GM12801 (cell line): ENCODE data around the gene JMY.

Source experiments
- CTCF ChIP-seq: IDR thresholded peaks from one replicate; pipeline ENCODE4 v1.5.1; 2011; ENCODE audit warnings: control low read depth; ENCODE audit not compliant: insufficient read length; ENCODE audit errors: extremely low read depth

Gene JMY

DNA sequence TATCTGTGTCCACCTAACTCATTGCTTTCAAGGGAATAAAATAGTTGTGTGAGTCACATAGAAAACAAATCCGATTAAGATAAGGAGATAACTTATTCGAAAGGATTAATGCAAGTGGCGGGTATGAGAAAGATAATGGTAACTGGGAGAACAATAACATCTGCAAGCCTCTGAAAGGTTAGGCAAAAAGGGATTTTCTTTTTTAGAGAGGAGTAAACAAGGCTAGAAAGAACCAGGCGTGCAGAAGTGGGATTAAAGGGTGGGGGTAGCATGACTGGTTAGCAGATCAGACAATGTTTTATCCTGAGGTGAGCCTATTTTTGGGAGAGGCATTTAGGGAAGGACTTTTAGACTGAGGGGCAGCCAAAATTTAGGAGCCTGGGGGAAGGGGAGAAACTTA, 34.7 kb upstream of the JMY start:
- TF ChIP-seq CTCF, result no peak

- TF ChIP-seq CTCF, result no peak
Observed at GRCh38 chr5:79202076-79202475, 33.9 kb upstream of the JMY start.

- TF ChIP-seq CTCF, result no peak
Observed at GRCh38 chr5:79205965-79206364, 30.0 kb upstream of the JMY start.

DNA sequence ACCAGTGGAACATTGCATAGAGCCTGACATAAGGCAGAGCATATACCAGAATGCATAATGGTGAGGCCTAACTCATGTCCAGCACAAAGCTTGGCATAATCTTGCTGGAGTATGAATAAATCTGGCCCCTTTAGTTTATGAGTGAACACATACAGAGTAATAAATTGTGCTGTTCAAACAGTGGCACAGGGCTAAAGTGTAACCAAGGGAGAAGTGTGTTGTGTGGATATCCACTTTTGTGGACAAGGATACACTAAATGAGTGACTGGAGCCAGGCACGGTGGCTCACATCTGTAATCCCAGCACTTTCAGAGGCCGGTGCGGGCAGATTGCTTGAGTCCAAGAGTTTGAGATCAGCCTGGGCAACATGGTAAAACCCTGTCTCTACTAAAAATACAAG, 29.4 kb upstream of the JMY start:
- TF ChIP-seq CTCF, result no peak

GRCh38 chr5:79209505-79209904, 26.4 kb upstream of the JMY start:
- no peak for TF ChIP-seq CTCF

DNA sequence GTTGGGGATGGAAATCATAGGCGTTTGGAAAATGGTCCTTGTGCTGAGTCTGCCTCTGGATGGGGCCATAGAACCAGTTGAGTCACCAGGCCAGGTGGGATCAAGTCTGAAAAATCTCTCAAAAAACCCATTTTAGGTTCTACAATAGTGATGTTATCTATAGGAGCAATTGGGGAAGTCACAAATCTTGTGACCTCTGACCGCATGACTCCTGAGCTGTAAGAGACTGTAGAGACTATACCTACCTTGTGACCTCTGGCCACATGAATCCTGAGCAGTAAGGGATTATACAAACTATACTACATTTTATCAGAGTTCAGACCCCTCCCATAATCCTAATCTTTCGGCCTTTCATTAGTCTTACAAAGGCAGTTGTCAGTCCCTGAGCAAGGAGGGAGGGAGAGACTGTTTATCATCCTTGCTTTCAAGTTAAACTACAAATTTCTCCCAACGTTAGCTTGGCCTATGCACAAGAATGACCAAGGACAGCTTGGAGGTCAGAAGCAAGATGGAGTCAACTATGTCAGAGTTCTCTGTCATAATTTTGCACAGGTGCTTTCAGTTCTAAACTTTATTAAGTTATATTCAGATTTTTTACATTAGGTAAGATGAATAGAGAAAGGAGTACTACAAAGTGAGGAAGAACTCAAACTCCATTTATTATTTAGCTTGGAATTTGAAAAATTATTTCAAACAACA, 11.5 kb upstream of the JMY start:
- no peak for TF ChIP-seq CTCF

GRCh38 chr5:79225026-79225425, 10.9 kb upstream of the JMY start:
- TF ChIP-seq CTCF, result no peak
